Measurements from ENCODE around the gene ADARB2.

The ADARB2 gene

DNA sequence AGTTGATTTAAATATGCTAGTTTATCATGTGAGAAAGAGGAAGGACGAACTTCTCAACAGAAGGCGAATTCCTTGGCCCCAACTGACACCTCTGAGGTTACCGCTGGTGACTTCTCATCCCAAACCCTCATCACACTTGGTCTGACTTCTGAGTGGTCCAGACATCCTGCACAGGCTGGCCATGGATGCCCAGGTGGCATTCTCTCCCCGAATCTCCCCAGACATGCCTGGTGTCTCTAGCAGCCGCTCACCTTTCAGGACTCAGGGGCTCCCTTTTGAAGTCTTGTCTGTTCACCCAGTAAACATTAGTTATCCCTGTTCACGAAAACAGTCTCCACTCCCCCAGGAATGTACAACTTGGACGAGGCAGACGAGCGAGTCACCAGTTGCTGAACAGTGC is 157.7 kb downstream of the ADARB2 start:
- no peak for DNase-seq

DNA sequence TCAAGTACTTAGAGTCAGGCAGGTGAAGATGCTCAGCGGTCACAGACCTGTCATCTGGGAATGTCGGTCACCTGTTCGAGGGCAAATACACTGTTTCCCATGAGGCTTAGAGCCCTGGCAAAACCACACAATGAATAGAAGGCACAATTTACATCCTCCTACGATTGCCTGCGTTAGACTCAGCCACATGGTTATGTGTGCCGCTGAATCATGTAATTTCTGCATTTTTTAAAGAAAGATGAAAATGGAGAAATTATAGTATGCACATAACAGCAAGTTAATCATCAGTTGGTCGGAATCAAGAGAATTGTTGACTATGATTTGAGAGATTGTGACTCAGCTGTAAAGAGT is 158.2 kb downstream of the ADARB2 start:
- no peak for DNase-seq

- DNase-seq = no peak
Measured at GRCh38 chr10:1578392-1579140, 158.8 kb downstream of the ADARB2 start.

DNA sequence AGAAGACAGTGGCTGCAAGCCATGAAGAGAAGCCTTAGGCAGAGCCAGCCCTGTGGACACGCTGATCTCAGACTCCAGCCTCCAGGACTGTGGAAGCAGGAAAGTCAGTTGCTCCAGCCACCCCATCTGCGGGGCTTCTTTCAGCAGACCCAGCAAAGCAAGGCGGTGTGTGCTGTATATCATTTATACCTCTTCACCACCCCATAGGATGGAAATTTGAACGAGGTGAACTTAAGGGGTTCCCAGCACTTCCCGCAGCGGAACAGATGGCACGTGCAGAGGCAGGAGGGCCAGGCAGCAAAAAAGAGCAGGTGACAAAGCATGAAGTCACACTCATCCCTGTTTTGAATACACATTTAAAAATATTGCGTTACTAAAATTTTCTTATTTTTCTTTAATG is 159.4 kb downstream of the ADARB2 start:
- no peak for DNase-seq

- no peak for DNase-seq
Measured at GRCh38 chr10:1577373-1577770, 160.0 kb downstream of the ADARB2 start.

DNA sequence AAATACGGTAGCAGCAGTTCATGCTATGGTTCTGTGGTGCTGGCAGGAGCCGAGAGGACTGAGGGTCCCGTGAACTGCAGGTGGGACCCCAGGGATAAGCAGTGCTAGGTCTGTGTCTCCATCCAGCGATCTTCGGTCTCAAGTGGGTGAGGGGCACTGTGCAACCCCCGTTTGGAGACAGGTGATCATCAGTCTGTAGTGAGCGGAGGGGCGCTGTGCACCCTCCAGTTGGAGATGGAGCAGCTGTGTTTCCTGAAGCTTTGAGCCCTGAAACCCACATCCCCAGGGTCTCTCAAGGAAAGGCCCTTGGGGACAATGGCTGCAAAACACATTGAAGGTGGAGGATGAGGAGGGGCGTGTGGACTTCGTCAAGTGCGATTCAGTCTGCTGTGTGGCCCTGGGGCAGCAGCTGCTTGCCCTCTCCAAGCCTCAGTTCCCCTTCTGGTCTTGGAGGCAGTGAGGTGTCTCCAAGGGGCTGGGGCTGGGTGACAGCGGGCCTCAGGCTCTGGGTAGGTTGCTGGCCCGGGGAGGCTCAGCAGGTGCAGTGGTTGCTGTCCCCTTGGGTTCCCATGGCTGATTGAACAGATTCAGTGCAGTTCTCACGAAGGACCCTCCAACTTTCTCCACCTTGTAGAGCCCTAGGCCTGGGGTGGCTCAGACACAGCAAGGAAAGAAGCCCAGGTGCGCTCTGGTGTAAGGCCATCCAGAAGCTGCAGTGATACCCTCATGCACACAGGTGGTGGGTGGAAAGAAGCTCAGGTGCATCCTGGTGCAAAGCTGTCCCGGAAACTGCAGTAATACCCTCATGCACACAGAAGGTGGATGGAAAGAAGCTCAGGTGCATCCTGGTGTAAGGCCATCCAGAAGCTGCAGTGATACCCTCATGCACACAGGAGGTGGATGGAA is 160.6 kb downstream of the ADARB2 start:
- DNase-seq = no peak

DNA sequence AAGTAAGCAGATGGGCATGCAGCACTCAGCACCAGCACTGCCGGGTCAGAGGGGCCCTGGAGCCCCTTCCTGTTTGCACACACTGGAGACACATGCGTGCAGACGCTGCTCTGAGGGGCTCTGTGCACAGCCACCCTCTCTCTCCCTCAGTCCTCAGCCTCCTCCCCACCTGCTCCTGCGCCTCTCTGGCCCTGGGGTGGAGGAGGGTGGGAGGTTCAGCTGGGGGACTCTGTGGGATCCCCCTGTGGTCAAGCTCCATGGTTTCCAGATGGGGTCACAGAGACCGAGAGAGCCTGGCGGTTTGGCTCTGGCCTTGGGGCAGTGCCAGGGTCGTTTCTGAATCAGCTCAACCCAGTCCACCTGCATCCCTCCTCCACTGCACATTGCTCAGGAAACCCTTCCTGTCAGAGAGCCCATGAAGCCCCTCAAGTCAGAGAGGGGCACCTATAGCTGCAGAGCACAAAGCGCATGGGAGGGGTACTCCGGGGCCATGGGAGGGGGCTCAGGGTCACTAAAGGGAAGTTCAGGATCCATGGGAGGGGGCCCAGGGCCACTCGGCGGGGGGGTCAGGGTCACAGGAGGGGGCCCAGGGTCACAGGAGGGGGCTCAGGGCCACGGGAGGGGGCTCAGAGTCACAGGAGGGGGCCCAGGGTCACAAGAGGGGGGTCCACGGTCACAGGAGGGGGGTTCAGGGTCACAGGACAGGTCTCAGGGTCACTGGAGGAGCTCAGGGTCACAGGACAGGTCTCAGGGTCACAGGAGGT is 161.7 kb downstream of the ADARB2 start:
- DNase-seq = no peak

DNA sequence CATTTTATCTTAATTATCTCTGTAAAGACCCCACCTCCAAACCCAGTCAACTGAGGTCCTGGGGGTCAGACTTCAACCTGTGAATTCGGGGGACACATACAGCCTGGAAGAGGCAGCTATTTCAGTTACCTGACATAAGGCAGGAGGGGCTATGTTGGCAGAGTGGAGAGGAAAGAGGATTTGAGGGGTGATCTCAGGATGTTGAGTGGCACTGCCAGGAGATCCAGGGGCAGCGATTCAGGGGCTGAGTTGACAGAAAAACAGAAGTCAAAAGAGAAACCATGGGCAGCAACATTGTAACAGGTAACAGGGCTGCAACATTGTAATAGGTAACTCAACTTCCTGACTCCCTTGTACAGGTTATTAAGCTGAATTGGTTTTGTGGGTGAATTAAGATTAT is 162.6 kb downstream of the ADARB2 start:
- no peak for DNase-seq

DNA sequence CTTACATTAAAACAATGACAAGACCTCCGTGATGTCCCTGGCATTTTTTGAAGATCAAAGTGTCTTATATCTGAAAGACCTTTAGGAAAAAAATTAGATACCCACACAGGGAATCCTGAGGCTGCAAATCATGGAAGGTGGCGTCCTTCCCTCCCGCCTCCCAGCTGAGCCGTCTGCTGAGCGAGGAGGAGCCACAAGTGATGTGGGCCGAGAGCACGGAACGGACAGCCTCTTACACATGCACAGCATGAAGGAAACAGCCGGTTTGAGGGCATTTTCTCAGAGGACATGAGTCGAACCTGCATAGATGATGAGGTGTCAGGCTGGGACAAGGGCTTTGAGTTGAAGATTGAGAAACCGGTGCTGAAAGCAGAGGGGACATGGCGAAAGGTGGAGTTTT is 163.3 kb downstream of the ADARB2 start:
- no peak for DNase-seq

DNA sequence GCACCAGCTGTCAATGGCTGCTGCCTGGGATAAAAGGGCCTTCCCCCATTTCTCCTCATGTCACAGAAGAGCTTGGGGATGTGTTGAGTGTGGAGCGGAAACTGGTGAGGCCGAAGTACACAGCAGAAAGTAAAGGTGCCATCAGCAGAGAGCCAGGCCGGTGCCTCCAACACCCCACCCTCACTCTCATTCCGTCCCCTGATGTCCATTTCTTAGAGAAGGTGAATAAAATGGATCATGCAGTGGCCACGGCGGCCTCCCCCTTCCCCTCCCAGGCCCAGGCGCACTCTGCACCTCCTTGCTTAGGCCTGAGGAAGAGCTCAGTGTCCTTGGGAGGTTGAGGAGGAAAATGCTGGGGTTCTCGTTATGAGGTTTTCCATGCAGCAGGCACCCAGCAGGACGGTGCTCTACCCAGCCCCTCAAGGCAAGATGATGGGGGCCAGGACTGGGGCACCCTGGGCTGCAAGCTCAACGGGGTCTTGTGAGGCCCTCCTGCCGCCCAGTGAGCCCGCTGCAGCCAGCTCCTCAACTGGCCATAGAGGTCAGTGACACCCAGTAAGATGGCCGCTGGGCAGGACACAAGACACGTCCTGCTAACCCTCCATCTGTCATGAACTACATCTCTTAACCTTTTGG is 163.9 kb downstream of the ADARB2 start:
- no peak for DNase-seq

DNA sequence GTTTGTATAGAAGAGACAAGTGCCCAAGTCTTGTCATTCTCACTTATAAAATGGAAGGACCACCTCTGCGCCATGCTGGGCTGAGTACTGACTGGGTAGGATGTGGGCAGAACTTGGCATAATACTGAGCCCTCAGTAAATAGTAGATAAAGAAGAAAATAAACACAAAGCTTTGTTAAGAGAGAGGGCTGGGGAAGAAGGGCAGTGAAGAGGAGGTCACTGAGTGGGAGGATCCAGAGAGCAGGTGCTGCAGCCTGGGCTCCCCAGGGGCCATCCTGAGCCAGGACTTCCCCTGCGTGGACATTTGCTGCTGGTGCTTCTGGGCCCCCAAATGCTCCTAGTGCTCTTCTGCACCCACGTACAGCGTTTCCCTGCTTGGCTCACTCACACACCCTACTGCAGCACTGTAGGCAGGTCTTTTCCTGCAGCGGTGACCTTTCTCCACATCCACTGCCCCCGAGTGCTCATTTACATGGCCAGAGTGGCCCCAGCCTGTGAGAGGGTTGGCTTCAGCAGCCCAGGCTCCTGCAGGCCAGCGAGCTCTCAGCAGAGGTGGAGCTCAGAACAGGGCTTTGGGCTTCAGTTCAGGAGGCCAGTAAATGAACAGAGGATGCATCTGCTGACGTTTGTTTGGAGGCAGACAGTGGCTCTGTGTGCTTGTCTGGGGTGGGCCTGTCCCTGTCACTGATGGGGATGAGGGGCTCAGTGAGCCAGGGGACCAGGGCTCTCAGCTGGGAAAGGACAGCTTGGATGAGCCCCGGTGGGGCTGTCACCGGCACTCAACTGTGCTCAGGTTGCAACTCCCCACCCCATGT is 164.6 kb downstream of the ADARB2 start:
- DNase-seq = no peak

- no peak for DNase-seq
Measured at GRCh38 chr10:1571587-1572237, 165.6 kb downstream of the ADARB2 start.

GRCh38 chr10:1570416-1571051 is 166.8 kb downstream of the ADARB2 start:
- DNase-seq = no peak

- no peak for DNase-seq
Measured at GRCh38 chr10:1569208-1569607, 168.1 kb downstream of the ADARB2 start.

DNA sequence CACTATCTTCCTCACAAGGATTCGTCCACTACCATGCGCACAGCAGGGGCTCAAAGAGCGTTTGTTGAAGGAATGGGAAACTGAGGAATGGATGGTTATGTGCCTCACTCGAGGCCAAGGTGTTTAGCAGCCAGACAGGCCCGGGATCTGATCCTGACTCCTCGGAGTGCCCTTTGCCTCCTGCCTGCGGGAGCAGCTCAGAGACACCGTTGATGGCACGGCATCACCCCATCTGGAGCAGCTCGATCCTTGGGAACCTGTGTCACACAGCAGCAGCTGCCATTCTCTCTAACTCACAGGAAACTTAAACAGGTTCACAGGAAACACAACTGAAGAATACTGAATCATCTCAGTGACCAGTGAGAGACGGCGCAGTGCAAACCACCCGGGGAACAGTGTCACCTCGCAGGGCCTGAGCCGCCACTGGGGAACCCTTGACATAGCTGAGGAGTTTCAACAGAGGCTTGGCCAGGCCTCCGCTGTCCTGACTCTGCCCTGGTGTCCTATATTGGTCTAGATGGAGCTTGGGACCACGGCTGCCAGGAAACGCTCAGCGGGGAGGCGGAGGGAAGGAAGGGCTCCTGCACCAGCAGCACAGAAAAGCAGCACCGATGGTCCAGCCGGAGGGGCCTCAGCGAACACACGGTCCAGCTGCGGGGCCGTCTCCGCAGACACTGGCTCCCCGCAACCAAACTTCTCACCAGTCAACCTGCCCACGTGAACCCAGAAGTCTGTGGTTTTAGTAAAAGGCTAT is 169.4 kb downstream of the ADARB2 start:
- no peak for DNase-seq

GRCh38 chr10:1567152-1567551 is 170.2 kb downstream of the ADARB2 start:
- no peak for DNase-seq

GRCh38 chr10:1564791-1565190 is 172.5 kb downstream of the ADARB2 start:
- no peak for DNase-seq

DNA sequence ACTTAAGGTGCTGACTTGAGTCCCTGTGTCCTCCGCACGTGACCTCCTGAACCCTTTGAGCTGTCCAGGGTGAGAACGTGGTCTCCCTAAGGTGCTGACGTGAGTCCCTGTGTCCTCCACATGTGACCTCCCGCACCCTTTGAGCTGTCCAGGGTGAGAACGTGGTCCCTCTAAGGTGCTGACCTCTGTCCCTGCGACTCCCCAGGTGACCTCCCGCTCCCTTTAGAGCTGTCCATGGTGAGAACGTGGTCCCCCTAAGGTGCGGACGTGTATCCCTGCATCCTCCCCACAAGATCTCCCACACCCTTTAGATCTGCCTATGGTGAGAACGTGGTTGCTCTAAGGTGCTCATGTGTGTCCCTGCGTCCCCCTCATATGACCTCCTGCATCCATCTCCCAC is 174.3 kb downstream of the ADARB2 start:
- no peak for DNase-seq

DNA sequence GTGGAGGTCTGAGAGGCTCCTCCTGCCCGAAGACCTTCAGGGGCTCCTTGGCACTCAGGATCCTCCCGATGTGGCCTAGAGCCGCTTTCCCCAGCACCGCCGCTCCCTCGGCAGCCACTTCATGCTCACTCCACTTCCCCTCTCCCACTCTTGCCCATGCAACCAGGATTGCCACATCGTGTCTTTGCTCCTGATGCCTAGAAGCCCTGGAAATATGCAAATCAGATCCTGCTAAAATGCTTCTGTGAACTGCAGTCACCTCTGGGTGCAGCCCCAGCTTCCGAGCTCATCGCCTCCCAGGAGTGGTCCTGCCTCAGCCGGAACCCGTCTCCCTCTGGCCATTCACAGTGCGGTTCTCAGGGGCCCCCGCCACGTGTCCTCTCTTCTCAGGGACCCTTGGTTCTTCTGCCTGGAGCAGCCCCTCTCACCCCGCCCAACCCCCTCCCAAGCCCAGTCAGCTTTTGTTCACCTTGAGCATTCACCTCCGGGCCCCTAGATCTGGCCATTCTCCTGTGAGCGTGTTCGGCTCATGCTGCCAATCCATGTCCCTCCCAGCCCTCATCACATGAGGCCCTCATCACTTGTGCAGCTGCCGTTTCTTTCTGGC is 175.5 kb downstream of the ADARB2 start:
- DNase-seq = no peak
